ENCODE measurements around the gene ZFAND3. TPM values are rescaled to one million over a fixed set of nuclear protein-coding genes. Genes with fewer than 3 reads are reported as not detected.

ZFAND3 gene
- polyA plus RNA-seq, 2 of the 4 experiments (the other 2 are of a cell fraction): 12.0 to 50.0 TPM

DNA sequence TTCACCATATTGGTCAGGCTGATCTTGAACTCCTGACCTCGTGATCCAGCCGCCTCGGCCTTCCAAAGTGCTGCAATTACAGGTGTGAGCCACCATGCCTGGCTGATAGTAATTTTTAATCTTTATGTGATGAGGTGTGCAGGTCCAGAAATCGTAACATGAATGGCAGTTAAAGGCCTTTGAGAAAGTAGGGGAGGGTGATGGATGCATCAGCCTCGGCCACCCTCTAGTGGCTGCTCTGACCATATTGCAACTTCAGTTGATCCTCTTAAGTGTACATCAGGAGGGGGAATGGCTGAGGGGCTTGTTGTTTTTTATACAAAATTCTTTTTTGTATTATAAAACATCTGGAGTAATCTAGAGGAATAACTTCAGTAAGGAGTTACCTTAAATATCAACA, 193.0 kb downstream of the ZFAND3 start:
- Histone ChIP-seq H3K4me2 (no peak overlapping the region), H3K9me3 (peaks cover 6% of the 10 kb centered on the region; the same call in 1 of the 3 replicates), H3K4me3 (no peak overlapping the region), H3K27ac (no peak overlapping the region), H3K4me1 (no peaks in the 10 kb centered on the region)
- POLR2A ChIA-PET: no interaction called here
- peak; percentile 9 to 47 for DNase-seq (ENCODE audit: low read depth in 1 of 2, low spot score in 1 of 2)
- peak in 1 of 2 experiments; percentile 68; a peak in 2 of 6 replicates for ATAC-seq
- CTCF ChIA-PET: interaction anchor here (0.6 to 1.4 kb wide), 2 partner anchors 85 to 270 kb away, joined by 3 read pairs; no protein-coding TSS in a partner anchor
- no peak for FAIRE-seq
- TF ChIP-seq KDM5A (IDR thresholded peaks at IDR 0.05): no peak
- TF ChIP-seq, protein P1, sequence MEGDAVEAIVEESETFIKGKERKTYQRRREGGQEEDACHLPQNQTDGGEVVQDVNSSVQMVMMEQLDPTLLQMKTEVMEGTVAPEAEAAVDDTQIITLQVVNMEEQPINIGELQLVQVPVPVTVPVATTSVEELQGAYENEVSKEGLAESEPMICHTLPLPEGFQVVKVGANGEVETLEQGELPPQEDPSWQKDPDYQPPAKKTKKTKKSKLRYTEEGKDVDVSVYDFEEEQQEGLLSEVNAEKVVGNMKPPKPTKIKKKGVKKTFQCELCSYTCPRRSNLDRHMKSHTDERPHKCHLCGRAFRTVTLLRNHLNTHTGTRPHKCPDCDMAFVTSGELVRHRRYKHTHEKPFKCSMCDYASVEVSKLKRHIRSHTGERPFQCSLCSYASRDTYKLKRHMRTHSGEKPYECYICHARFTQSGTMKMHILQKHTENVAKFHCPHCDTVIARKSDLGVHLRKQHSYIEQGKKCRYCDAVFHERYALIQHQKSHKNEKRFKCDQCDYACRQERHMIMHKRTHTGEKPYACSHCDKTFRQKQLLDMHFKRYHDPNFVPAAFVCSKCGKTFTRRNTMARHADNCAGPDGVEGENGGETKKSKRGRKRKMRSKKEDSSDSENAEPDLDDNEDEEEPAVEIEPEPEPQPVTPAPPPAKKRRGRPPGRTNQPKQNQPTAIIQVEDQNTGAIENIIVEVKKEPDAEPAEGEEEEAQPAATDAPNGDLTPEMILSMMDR (IDR thresholded peaks at IDR 0.05): peak; percentile 37
- peak; percentile 54 to 65; a peak in 4 of 5 replicates for TF ChIP-seq RAD21 (conservative IDR thresholded peaks at IDR 0.05 in 1 of 2, IDR thresholded peaks at IDR 0.05 in 1 of 2)
- WGBS (ENCODE audit: missing lambda C conversion rate): 78% methylated on average over 5 of the region's 5 CpGs

DNA sequence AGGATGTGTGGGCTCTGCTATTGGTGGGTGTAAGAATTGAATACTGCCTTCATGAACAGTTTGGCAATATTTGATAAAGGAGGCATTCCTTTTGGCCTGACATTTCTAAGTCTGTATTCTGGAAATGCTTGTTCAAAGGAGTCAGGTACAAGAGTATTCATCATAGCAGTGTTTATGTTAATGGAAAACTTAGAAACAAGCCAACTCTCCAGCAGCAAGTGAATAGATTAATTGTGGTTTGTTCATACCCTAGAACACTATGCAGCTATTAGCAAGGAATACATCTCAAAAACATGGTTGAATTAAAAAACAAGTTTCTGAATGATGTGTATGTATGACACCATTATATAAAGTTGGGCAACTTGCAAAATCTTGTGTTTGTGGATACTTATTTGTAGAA, 195.8 kb downstream of the ZFAND3 start:
- no peak overlapping the region for H3K4me3 ChIP-seq
- no peak for DNase-seq (ENCODE audit: low read depth in 1 of 2, low spot score in 1 of 2)
- no peak for ATAC-seq
- peaks cover 6% of the 10 kb centered on the region; the same call in 1 of the 3 replicates for H3K9me3 ChIP-seq
- H3K4me2 ChIP-seq: no peak overlapping the region
- TF ChIP-seq ZFP36 (IDR thresholded peaks at IDR 0.05; ENCODE audit: borderline replicate concordance, partially characterized antibody): no peak
- H3K4me1 ChIP-seq: no peaks in the 10 kb centered on the region
- no peak for FAIRE-seq
- H3K27ac ChIP-seq: no peak overlapping the region
- ChIA-PET CTCF (no interaction called here), POLR2A (no interaction called here)

DNA sequence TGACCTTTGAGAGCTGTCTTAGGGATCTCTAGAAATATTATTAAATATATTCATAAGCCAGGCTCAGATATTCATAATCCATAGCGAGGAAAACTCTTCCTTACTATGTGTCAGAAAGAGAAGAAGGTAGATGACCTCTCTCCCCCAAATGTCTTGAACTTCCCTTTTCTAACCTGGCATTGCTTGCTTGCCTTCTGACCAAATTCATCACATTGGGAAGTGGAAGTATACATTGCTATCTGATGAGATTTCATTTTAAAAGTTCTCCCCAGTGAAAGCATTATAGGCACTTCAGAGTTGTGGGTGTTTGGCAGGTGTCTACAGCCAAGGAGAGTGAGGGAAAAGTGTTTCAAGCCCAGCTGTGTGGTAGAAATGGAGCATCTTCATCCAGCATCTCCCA, 197.3 kb downstream of the ZFAND3 start:
- no peak overlapping the region for H3K4me2 ChIP-seq
- H3K27ac ChIP-seq: no peak overlapping the region
- DNase-seq (ENCODE audit: low read depth in 1 of 2, low spot score in 1 of 2) (no peak), ATAC-seq (no peak), FAIRE-seq (no peak)
- no peak overlapping the region for H3K4me3 ChIP-seq
- no peaks in the 10 kb centered on the region for H3K9me3 ChIP-seq
- POLR2A ChIA-PET: no interaction called here
- no peaks in the 10 kb centered on the region for H3K4me1 ChIP-seq
- TF ChIP-seq RAD21 (conservative IDR thresholded peaks at IDR 0.05 in 1 of 2, IDR thresholded peaks at IDR 0.05 in 1 of 2): no peak
- TF ChIP-seq KDM1A (IDR thresholded peaks at IDR 0.05; ENCODE audit: low read depth): no peak
- no peak for TF ChIP-seq PHF8 (IDR thresholded peaks at IDR 0.05; ENCODE audit: borderline replicate concordance, low read depth)
- TF ChIP-seq TFCP2L1 (CRISPR knock-in tag; IDR thresholded peaks at IDR 0.05): no peak
- no peak for TF ChIP-seq HEYL (CRISPR knock-in tag; IDR thresholded peaks at IDR 0.05)
- no peak for TF ChIP-seq SMC3 (IDR thresholded peaks at IDR 0.05)
- no peak for TF ChIP-seq HOXB13 (CRISPR knock-in tag; IDR thresholded peaks at IDR 0.05; ENCODE audit: low read depth)
- no peak for TF ChIP-seq SREBF2 (IDR thresholded peaks at IDR 0.05)
- TF ChIP-seq FOSL2 (IDR thresholded peaks at IDR 0.05): no peak
- no peak for TF ChIP-seq FOSL2 (CRISPR knock-in tag; IDR thresholded peaks at IDR 0.05)
- TF ChIP-seq, protein P2, sequence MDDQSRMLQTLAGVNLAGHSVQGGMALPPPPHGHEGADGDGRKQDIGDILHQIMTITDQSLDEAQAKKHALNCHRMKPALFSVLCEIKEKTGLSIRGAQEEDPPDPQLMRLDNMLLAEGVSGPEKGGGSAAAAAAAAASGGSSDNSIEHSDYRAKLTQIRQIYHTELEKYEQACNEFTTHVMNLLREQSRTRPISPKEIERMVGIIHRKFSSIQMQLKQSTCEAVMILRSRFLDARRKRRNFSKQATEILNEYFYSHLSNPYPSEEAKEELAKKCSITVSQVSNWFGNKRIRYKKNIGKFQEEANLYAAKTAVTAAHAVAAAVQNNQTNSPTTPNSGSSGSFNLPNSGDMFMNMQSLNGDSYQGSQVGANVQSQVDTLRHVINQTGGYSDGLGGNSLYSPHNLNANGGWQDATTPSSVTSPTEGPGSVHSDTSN (IDR thresholded peaks at IDR 0.05): no peak
- 81% methylated on average over 1 of the region's 1 CpG for WGBS (ENCODE audit: missing lambda C conversion rate)
- CTCF ChIA-PET: interaction anchor here (0.9 kb wide), 1 partner anchor 18 kb away, joined by 3 read pairs; no protein-coding TSS in a partner anchor

DNA sequence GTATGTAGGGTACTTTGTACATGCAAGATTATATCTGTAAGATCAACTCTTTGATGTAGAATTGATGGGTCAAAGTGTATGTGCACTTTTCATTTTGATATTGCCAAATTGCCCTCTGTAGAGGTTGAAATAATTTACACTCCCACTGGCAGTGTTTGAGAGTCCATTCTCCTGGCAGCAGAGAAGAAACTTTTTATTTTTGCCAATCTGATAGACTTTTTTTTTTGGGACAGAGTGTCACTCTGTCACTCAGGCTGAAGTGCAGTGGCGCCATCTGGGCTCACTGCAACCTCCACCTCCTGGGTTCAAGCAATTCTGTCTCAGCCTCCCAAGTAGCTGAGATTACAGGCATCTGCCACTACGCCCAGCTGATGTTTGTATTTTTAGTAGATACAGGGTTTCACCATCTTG, 199.2 kb downstream of the ZFAND3 start:
- H3K4me2 ChIP-seq: no peak overlapping the region
- no peak overlapping the region for H3K27ac ChIP-seq
- ChIA-PET CTCF (no interaction called here), POLR2A (no interaction called here)
- FAIRE-seq (no peak), ATAC-seq (no peak), DNase-seq (ENCODE audit: low read depth in 1 of 2, low spot score in 1 of 2) (no peak)
- no peak overlapping the region for H3K4me3 ChIP-seq
- H3K4me1 ChIP-seq: no peaks in the 10 kb centered on the region
- 83% methylated on average over 2 of the region's 2 CpGs for WGBS (ENCODE audit: missing lambda C conversion rate)
- no peak for TF ChIP-seq TP53 (CRISPR knock-in tag; IDR thresholded peaks at IDR 0.05)
- 0 out of 5 replicates have a peak, but pooled peaks of 1 of the 2 experiments have one; percentile 9 for TF ChIP-seq RAD21 (conservative IDR thresholded peaks at IDR 0.05 in 1 of 2, IDR thresholded peaks at IDR 0.05 in 1 of 2)
- no peaks in the 10 kb centered on the region for H3K9me3 ChIP-seq

Data from A549 (cell line).